Parietal lobe (tissue), 1 donor: ENCODE measurements around the gene NAXE. TPM values are rescaled to one million over a fixed set of nuclear protein-coding genes. Genes with fewer than 3 reads are reported as not detected.

Source experiments
- total RNA-seq: library from RNA; depleted of rRNA; stranded (reverse); fragments of >200 nt; gene quantifications from one replicate; pipeline ENCODE4 v1.2.3, GENCODE V29; 2014

The NAXE gene
- 40.1 TPM for total RNA-seq

GRCh38 chr1:156591432-156592157 is at the start of gene NAXE:
Gene NAXE, plus strand, starts transcription at chr1:156591776. Its CDS starts 29 bp downstream, at chr1:156591805.

GRCh38 chr1:156571919-156572662 is 19.5 kb upstream of the NAXE start, which contains the start of gene IQGAP3:
Gene IQGAP3, minus strand, starts transcription at chr1:156572565. Its CDS starts 36 bp downstream, at chr1:156572529.

GRCh38 chr1:156579472-156579871 is 12.1 kb upstream of the NAXE start, which contains the start of gene TTC24:
Gene TTC24, plus strand, starts transcription at chr1:156579723. Its CDS starts 1,642 bp downstream, at chr1:156581365.

GRCh38 chr1:156601122-156601830 is 9.7 kb downstream of the NAXE start, which contains the start of gene GPATCH4:
Gene GPATCH4, minus strand, starts transcription at chr1:156601479.

GRCh38 chr1:156618853-156619581 is 27.4 kb downstream of the NAXE start, which contains the start of gene HAPLN2:
Gene HAPLN2, plus strand, starts transcription at chr1:156619415. Its CDS starts 4,076 bp downstream, at chr1:156623491.

GRCh38 chr1:156641761-156642264 is 50.2 kb downstream of the NAXE start, which contains the start of gene BCAN:
Gene BCAN, plus strand, starts transcription at chr1:156642117. Its CDS starts 3,938 bp downstream, at chr1:156646055.

Other genes with a start within 250 kb of the NAXE start
- not detected for gene RHBG, start 222.6 kb upstream of the NAXE start, total RNA-seq
- 10.0 TPM for gene MEF2D, start 91.0 kb upstream of the NAXE start, total RNA-seq
- gene IQGAP3, start 19.2 kb upstream of the NAXE start, total RNA-seq, result 5.9 TPM
- not detected for gene TTC24, start 12.1 kb upstream of the NAXE start, total RNA-seq
- gene GPATCH4, start 9.7 kb downstream of the NAXE start, total RNA-seq, result 20.7 TPM
- gene HAPLN2, start 27.6 kb downstream of the NAXE start, total RNA-seq, result 1.3 TPM
- 94.8 TPM for gene BCAN, start 50.3 kb downstream of the NAXE start, total RNA-seq
- 29.7 TPM for gene NES, start 85.6 kb downstream of the NAXE start, total RNA-seq
- 1.9 TPM for gene CRABP2, start 113.8 kb downstream of the NAXE start, total RNA-seq
- gene METTL25B, start 136.7 kb downstream of the NAXE start, total RNA-seq, result 11.6 TPM
- 14.1 TPM for gene ISG20L2, start 137.0 kb downstream of the NAXE start, total RNA-seq
- gene MRPL24, start 149.3 kb downstream of the NAXE start, total RNA-seq, result 9.7 TPM
- 68.5 TPM for gene HDGF, start 159.9 kb downstream of the NAXE start, total RNA-seq
- gene PRCC, start 175.8 kb downstream of the NAXE start, total RNA-seq, result 27.9 TPM
- gene SH2D2A, start 225.1 kb downstream of the NAXE start, total RNA-seq, result not detected